Subcutaneous abdominal adipose tissue (tissue), 5 donors: Measurements from ENCODE around the gene EIF3L.

Experiments used
- H3K27ac ChIP-seq: one replicate; pipeline ENCODE4 v1.7.0; 2013; ENCODE audit warnings: low read depth, mild to moderate bottlenecking, inconsistent platforms, low read length, moderate library complexity
- H3K27me3 ChIP-seq, 5 donors: one replicate each; pipeline ENCODE4 v1.7.0; 2013; ENCODE audit warnings: low read length in 5 of 5, inconsistent platforms in 1 of 5; ENCODE audit not compliant: control insufficient read depth in 5 of 5, insufficient read depth in 4 of 5
- H3K36me3 ChIP-seq, 5 donors: one replicate each; pipeline ENCODE4 v1.7.0; 2013; ENCODE audit warnings: low read length in 5 of 5; ENCODE audit not compliant: control insufficient read depth in 5 of 5, insufficient read depth in 5 of 5
- H3K4me1 ChIP-seq, 5 donors: one replicate each; pipeline ENCODE4 v1.7.0; 2013; ENCODE audit warnings: low read length in 5 of 5, mild to moderate bottlenecking in 3 of 5, moderate library complexity in 1 of 5; ENCODE audit not compliant: control insufficient read depth in 5 of 5, insufficient read depth in 5 of 5
- H3K4me3 ChIP-seq, 5 donors: one replicate each; pipeline ENCODE4 v1.7.0; 2013; ENCODE audit warnings: low read length in 5 of 5, low read depth in 1 of 5
- H3K9ac ChIP-seq, 5 donors: one replicate each; pipeline ENCODE4 v1.7.0; 2013; ENCODE audit warnings: low read length in 5 of 5, mild to moderate bottlenecking in 4 of 5, moderate library complexity in 3 of 5
- H3K9me3 ChIP-seq, 5 donors: one replicate each; pipeline ENCODE4 v1.7.0; 2013; ENCODE audit warnings: low read length in 5 of 5; ENCODE audit not compliant: control insufficient read depth in 5 of 5
- donor health status: healthy.
- donor health status: healthy.
- donor health status: healthy.
- donor health status: healthy.
- donor health status: healthy.

EIF3L gene

DNA sequence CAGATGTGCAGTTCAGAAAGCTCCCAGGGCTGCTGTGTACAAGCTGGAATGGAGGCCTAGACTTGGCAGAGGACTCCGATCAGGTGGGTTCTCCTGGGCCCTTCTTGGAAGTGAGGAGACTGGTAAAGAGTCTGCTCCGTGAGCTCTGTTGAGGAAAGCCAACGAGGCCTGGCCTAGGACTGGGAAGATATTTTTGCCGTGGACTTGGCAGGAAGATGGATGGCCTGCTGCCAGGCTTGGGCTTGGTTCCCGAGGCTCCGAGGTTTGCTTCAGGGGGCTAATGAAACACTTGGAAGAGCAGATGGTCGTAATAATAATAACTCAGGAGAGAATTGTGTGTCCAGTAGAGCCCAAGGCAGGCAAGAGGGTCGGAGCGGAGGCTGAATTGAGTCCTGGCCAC lies 22.2 kb upstream of the EIF3L start:
- peaks cover 0 to 18% (median 3%) of the 10 kb centered on the region in 5 donors for H3K4me1 ChIP-seq
- H3K4me3 ChIP-seq, result no peak overlapping the region
- H3K36me3 ChIP-seq, result peaks cover 0 to 36% (median 32%) of the 10 kb centered on the region in 5 donors
- H3K9ac ChIP-seq, result peak overlapping the region in 1 of 5 donors; percentile 52
- H3K27me3 ChIP-seq, result peaks cover 15 to 22% (median 19%) of the 10 kb centered on the region in 5 donors
- no peaks in the 10 kb centered on the region for H3K9me3 ChIP-seq
- H3K27ac ChIP-seq, result no peak overlapping the region

DNA sequence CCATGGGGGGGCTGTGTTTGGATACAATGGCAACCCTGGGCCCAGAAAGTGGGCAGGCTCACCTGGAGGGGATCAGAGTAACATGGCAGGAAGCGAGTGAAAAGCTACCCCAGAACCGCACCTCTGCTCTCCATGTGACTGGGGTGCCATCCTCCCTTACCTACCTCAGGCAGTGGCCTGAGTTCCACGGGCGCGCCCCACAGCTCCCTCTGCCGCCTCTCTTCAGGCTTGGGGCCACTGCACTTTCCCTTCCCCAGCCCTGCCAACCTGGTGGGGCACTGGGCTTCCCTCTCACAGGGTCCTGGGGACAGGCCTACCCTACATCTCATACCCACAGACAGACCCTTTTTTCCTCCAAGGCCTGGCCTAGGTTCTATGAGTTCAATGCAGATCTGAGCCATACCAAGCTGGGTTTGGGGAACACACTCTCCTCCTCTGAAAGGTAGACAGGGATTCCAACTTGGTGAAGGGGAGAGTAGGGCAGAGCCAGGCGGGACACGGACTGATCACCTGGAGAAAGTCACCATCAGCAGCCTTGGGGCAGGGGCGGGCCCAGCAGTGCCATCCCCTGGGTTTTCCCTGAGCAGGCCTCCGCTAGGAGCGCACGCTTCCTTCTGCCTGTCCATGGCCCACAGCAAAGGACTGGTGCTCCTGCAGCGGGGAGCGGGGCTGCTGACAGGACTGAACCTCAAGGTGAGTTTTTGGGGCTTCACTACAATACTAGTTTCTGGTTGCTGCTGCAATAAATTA lies 19.0 kb upstream of the EIF3L start:
- H3K36me3 ChIP-seq, result peaks cover 0 to 61% (median 54%) of the 10 kb centered on the region in 5 donors
- H3K27me3 ChIP-seq, result no peaks in the 10 kb centered on the region
- H3K4me1 ChIP-seq, result peaks cover 0 to 9% (median 3%) of the 10 kb centered on the region in 5 donors
- H3K9me3 ChIP-seq, result no peaks in the 10 kb centered on the region
- no peak overlapping the region for H3K27ac ChIP-seq
- H3K9ac ChIP-seq, result no peak overlapping the region
- no peak overlapping the region for H3K4me3 ChIP-seq

DNA sequence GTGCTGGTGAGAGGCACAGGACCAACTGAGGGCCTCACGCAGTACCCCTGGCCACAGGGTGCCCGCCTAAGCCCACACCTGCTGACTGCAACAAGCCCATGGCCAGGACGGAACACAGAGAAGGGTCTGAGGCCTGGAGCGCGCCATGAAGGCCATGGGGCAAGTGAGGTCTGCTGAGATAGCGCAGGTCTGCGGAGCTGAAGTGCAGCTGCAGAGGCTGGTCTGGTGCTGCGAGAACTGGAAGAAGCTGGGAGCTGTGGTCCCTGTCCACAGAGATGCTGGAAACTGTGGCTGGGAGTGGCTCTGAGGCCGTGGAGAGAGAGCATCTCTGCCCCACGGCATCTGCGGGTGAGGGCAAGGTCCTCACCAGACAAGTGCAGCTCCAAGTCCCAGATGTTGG lies 17.7 kb upstream of the EIF3L start:
- H3K9me3 ChIP-seq, result no peaks in the 10 kb centered on the region
- H3K36me3 ChIP-seq, result peaks cover 0 to 65% (median 54%) of the 10 kb centered on the region in 5 donors
- no peak overlapping the region for H3K4me3 ChIP-seq
- H3K4me1 ChIP-seq, result peaks cover 0 to 7% (median 3%) of the 10 kb centered on the region in 5 donors
- H3K9ac ChIP-seq, result no peak overlapping the region
- H3K27me3 ChIP-seq, result no peaks in the 10 kb centered on the region
- no peak overlapping the region for H3K27ac ChIP-seq

DNA sequence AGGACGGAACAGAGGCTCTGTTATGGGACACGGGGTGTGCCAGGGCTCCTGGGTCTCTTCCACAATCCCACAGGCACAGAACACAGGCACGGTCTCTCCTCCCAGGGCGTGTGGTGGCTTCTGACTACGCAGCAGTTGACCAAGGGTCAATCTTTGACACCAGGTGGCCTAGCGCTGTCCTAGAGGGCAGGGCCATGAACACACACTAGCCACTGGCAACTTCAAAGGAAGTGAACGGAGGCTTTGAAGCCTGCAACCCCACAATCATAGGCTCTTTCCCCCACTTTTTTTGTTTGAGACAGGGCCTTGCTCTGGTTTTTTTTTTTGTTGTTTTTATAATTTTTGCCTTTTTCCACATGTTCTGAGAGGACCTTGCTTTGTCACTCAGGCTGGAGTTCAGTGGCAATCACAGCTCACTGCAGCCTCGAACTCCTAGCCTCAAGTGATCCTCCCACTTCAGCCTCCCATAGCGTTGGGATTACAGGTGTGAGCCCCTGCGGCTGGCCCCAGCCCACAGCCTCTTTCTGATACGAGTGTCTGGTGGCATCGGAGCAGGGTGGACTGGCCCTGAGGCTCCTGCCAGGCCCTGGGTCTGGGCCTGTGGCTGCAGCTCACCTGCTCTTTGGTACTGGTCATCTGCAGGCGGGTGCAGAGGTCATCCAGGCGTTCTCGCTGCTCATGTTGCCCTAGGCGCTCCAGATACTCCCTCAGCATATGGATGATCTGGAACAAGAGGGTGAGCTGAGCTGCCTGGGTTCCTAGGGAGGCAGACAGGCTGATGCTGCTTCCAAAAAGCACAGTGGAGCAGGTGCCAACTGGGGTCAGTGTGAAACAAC lies 17.0 kb upstream of the EIF3L start:
- H3K36me3 ChIP-seq, result peaks cover 2 to 71% (median 59%) of the 10 kb centered on the region in 5 donors
- H3K4me3 ChIP-seq, result no peak overlapping the region
- H3K4me1 ChIP-seq, result peaks cover 0 to 1% (median 1%) of the 10 kb centered on the region in 5 donors
- H3K9ac ChIP-seq, result no peak overlapping the region
- no peak overlapping the region for H3K27ac ChIP-seq
- no peaks in the 10 kb centered on the region for H3K9me3 ChIP-seq
- H3K27me3 ChIP-seq, result no peaks in the 10 kb centered on the region

DNA sequence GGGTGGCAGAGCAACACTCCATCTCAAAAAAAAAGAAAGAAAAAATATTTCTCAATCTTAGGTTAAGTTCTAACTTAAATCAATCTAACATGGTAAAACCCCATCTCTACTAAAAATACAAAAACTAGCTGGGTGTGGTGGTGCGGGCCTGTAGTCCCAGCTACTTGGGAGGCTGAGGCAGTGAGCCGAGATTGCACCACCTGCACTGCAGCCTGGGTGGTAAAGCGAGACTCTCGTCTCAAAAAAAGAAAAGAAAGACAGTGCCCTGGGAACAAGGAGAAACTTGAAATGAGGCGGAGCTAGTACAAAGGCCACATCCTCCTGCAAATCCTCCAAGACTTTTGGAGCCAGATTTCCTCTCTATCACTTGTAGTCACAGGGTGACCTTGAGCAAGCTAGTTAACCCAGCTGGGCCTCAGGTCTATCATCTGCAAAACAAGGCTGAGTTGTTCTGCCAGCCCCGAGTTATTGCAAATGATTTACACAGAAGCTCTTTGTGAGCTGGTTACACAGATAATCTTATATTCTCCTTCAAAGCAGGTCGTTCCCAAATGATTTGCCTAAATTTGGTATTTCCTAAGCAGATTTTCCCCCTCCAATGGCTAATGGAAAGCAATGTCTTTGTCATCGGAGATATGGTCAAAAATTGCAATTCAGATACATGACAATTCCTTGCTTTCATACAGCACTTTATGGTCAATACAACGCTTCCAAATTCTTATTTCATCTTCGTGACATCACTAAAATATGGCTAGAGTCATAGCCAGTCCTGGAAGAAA lies 7.0 kb upstream of the EIF3L start:
- H3K4me1 ChIP-seq, result peaks cover 0 to 17% (median 16%) of the 10 kb centered on the region in 5 donors
- peak overlapping the region in 1 of 5 donors; percentile 4 for H3K9ac ChIP-seq
- H3K27me3 ChIP-seq, result no peaks in the 10 kb centered on the region
- H3K36me3 ChIP-seq, result peaks cover 2 to 24% (median 18%) of the 10 kb centered on the region in 5 donors
- peaks cover 0 to 3% (median 0%) of the 10 kb centered on the region in 5 donors for H3K9me3 ChIP-seq
- no peak overlapping the region for H3K27ac ChIP-seq
- H3K4me3 ChIP-seq, result no peak overlapping the region

DNA sequence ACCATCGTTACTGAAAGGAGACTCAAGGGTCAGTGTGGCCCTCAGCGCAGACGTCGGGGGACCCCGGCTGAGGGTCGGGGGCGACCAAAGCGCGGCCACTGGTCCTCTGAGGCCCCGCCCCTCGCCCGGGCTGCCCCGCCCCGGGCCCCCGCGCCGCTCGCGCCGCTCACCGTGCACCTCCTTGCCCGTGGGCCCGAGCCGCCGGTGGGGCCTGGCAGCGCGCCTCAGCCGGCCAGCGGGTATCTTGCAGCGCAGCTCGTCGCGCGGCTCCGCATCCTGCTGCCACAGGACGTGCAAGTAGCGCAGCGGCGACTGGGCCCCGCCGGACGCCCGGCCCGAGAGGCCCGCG lies 5.5 kb upstream of the EIF3L start:
- Histone ChIP-seq H3K27ac (peak overlapping the region; percentile 65), H3K4me1 (peaks cover 1 to 21% (median 19%) of the 10 kb centered on the region in 5 donors), H3K9ac (peak overlapping the region; percentile 48 to 90 (median 73)), H3K36me3 (peaks cover 0 to 11% (median 5%) of the 10 kb centered on the region in 5 donors), H3K27me3 (no peaks in the 10 kb centered on the region), H3K9me3 (peaks cover 0 to 3% (median 0%) of the 10 kb centered on the region in 5 donors), H3K4me3 (peak overlapping the region; percentile 67 to 87 (median 79))

DNA sequence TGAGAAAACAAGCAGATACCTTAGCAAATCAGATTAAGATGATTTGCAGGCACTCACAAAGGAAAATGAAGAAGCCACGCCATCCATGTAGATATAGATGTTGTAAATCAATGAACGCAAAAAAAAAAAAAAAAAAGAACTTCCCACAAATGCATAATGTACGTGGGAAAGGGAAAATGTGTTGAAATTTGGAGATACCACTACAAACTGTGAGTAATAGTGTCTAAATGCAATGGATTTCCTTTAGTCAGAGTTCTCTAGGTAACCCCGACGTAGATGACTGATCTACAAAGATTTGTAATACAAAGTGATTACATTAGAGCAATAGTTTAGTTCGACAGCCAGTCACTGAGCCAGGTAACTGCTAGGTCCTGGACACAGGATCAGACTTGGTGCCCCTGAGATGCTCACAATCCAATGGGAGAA lies 4.3 kb upstream of the EIF3L start:
- peaks cover 0 to 1% (median under 1%) of the 10 kb centered on the region in 5 donors for H3K36me3 ChIP-seq
- H3K27ac ChIP-seq, result peak overlapping the region; percentile 65
- peak overlapping the region in 4 of 5 donors; percentile 57 to 87 (median 76) for H3K4me3 ChIP-seq
- H3K9me3 ChIP-seq, result peaks cover 0 to 3% (median 0%) of the 10 kb centered on the region in 5 donors
- no peak overlapping the region for H3K9ac ChIP-seq
- H3K27me3 ChIP-seq, result no peaks in the 10 kb centered on the region
- H3K4me1 ChIP-seq, result peaks cover 1 to 27% (median 24%) of the 10 kb centered on the region in 5 donors

DNA sequence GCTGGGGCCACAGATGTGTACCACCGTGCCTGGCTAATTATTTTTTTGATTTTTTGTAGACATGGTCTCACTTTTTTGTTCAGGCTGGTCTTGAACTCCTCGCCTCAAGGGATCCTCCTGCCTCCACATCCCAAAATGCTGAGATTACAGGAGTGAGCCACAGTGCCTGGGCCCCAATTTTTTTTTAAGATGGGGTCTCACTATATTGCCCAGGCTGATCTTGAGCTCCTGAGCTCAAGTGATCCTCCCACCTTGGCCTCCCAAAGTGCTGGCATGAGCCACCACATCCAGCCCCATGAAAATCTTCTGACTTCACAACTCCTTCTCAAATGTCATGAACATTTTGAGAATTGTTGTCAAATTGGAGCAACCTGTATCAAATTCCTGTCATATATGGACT lies 2.8 kb upstream of the EIF3L start:
- no peak overlapping the region for H3K4me3 ChIP-seq
- H3K9me3 ChIP-seq, result peaks cover 0 to 3% (median 0%) of the 10 kb centered on the region in 5 donors
- no peak overlapping the region for H3K9ac ChIP-seq
- H3K36me3 ChIP-seq, result peaks cover 0 to 5% (median 0%) of the 10 kb centered on the region in 5 donors
- no peaks in the 10 kb centered on the region for H3K27me3 ChIP-seq
- H3K4me1 ChIP-seq, result peaks cover 1 to 34% (median 30%) of the 10 kb centered on the region in 5 donors
- H3K27ac ChIP-seq, result no peak overlapping the region

DNA sequence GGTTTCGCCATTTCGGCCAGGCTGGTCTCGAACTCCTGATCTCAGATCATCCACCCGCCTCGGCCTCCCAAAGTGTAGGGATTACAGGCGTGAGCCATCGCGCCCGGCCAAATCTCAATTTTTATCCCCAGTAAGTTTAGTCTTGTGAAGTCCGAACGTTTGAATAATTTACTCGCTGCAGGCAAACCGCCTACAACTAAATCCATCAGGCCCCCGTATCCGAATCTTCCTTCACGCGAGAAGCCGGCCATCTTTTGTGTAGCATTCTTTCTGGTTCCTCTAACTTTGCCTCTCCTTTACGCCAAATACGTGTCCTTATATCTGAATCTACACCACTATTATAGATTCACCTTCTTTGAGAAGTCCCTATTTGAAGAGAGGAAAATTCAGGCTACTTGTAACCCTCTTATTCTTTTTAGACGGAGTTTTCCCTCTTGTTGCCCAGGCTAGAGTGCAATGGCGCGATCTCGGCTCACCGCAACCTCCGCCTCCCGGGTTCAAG lies 581 bp upstream of the EIF3L start:
- H3K4me1 ChIP-seq, result peaks cover 1 to 21% (median 17%) of the 10 kb centered on the region in 5 donors
- peaks cover 0 to 3% (median 0%) of the 10 kb centered on the region in 5 donors for H3K9me3 ChIP-seq

More for the DNA sequence above, 581 bp upstream of the EIF3L start:
- Histone ChIP-seq H3K9ac (peak overlapping the region; percentile 62 to 95 (median 82)), H3K36me3 (peaks cover 9 to 24% (median 14%) of the 10 kb centered on the region in 5 donors), H3K4me3 (peak overlapping the region; percentile 63 to 99 (median 97)), H3K27me3 (no peaks in the 10 kb centered on the region), H3K27ac (peak overlapping the region; percentile 91)
